CD14-positive monocyte (primary cell): Measurements from ENCODE around the gene IL34. TPM values are rescaled to one million over a fixed set of nuclear protein-coding genes. Genes with fewer than 3 reads are reported as not detected.

Experiments used
- DNase-seq, 3 donors: peaks; one replicate each; pipeline ENCODE4 v3.0.0-alpha.2; 2011 to 2022
- H2AFZ ChIP-seq: 2 replicates; pipeline ENCODE4 v1.6.0; 2012; ENCODE audit warnings: mild to moderate bottlenecking, low read depth, low read length, inconsistent platforms; ENCODE audit not compliant: insufficient read depth, poor library complexity, severe bottlenecking
- H3K27ac ChIP-seq, 2 donors: 1 replicate in 1 of 2; 2 replicates in 1 of 2; pipeline ENCODE4 v1.5.1; 2012 to 2013; ENCODE audit warnings: low read length in 2 of 2, control low read depth in 1 of 2, inconsistent platforms in 1 of 2, low read depth in 1 of 2, mild to moderate bottlenecking in 1 of 2
- H3K27me3 ChIP-seq, 2 donors: one replicate each; pipeline versions ENCODE4 v1.6.0 to v1.6.1; 2011 to 2013; ENCODE audit warnings: low read length in 2 of 2; ENCODE audit not compliant: control insufficient read depth in 2 of 2, insufficient read depth in 2 of 2
- H3K36me3 ChIP-seq, 2 donors: replicated peaks in 1 of 2; 1 replicate in 1 of 2; 2 replicates in 1 of 2; pipeline versions ENCODE4 v1.5.1 to v1.6.1; 2012 to 2013; ENCODE audit warnings: low read length in 2 of 2, control low read depth in 1 of 2, inconsistent platforms in 1 of 2, mild to moderate bottlenecking in 1 of 2; ENCODE audit not compliant: insufficient read depth in 2 of 2, control insufficient read depth in 1 of 2
- H3K4me1 ChIP-seq, 2 donors: 1 replicate in 1 of 2; 2 replicates in 1 of 2; pipeline versions ENCODE4 v1.5.1 to v1.6.1; 2012 to 2013; ENCODE audit warnings: low read length in 2 of 2, control low read depth in 1 of 2, inconsistent platforms in 1 of 2, mild to moderate bottlenecking in 1 of 2, moderate library complexity in 1 of 2; ENCODE audit not compliant: insufficient read depth in 2 of 2, control insufficient read depth in 1 of 2
- H3K4me2 ChIP-seq: replicated peaks from 2 replicates; pipeline ENCODE3; 2012; ENCODE audit warnings: low read length, moderate library complexity, mild to moderate bottlenecking; ENCODE audit not compliant: poor library complexity, severe bottlenecking; ENCODE audit errors: extremely low read depth
- H3K4me3 ChIP-seq, 3 experiments: fragments of 200-600 bp in 1 of 3; sonication (generic) in 1 of 3; replicated peaks in 1 of 3; 1 replicate in 2 of 3; 2 replicates in 1 of 3; pipeline ENCODE4 v1.5.1; 2011 to 2013; ENCODE audit warnings: low read length in 3 of 3, mild to moderate bottlenecking in 3 of 3, control low read depth in 2 of 3, low read depth in 2 of 3, inconsistent platforms in 1 of 3, moderate library complexity in 1 of 3
- H3K79me2 ChIP-seq: 2 replicates; pipeline ENCODE4 v1.6.0; 2012; ENCODE audit warnings: mild to moderate bottlenecking, control low read depth, inconsistent platforms, low read length, moderate library complexity; ENCODE audit not compliant: insufficient read depth
- H3K9ac ChIP-seq: 2 replicates; pipeline ENCODE4 v1.6.0; 2017; ENCODE audit warnings: low read length, mild to moderate bottlenecking; ENCODE audit not compliant: insufficient read depth, poor library complexity, severe bottlenecking
- H3K9me3 ChIP-seq, 2 donors: replicated peaks in 1 of 2; 1 replicate in 1 of 2; 2 replicates in 1 of 2; pipeline versions ENCODE4 v1.5.1 to v1.6.1; 2012 to 2013; ENCODE audit warnings: low read length in 2 of 2, control low read depth in 1 of 2; ENCODE audit not compliant: control insufficient read depth in 1 of 2, insufficient read depth in 1 of 2
- H4K20me1 ChIP-seq: 2 replicates; pipeline ENCODE4 v1.6.0; 2012; ENCODE audit warnings: mild to moderate bottlenecking, low read length, control low read depth, moderate library complexity; ENCODE audit not compliant: insufficient read depth
- H3K27ac Mint-ChIP-seq, 7 donors: one replicate each; pipeline ENCODE4 v1.8.0; 2020; ENCODE audit warnings: mild to moderate bottlenecking in 7 of 7, mixed read lengths in 7 of 7, moderate library complexity in 6 of 7, inconsistent platforms in 2 of 7
- H3K27me3 Mint-ChIP-seq, 3 donors: one replicate each; pipeline ENCODE4 v1.8.0; 2021 to 2022; ENCODE audit warnings: low read depth in 3 of 3, mild to moderate bottlenecking in 3 of 3, mixed read lengths in 3 of 3, moderate library complexity in 3 of 3, inconsistent platforms in 1 of 3
- H3K36me3 Mint-ChIP-seq, 2 donors: one replicate each; pipeline ENCODE4 v1.8.0; 2020; ENCODE audit warnings: mixed read lengths in 2 of 2, inconsistent platforms in 1 of 2, mild to moderate bottlenecking in 1 of 2
- H3K4me1 Mint-ChIP-seq: one replicate; pipeline ENCODE4 v1.8.0; 2020; ENCODE audit warnings: mild to moderate bottlenecking, mixed read lengths
- H3K4me3 Mint-ChIP-seq, 2 donors: one replicate each; pipeline ENCODE4 v1.8.0; 2020; ENCODE audit warnings: mild to moderate bottlenecking in 2 of 2, mixed read lengths in 2 of 2, moderate library complexity in 1 of 2
- H3K9me3 Mint-ChIP-seq, 7 donors: one replicate each; pipeline ENCODE4 v1.8.0; 2020 to 2022; ENCODE audit warnings: mixed read lengths in 7 of 7, mild to moderate bottlenecking in 6 of 7, moderate library complexity in 6 of 7, inconsistent platforms in 2 of 7
- CTCF ChIP-seq: fragments of 200-600 bp; IDR thresholded peaks from one replicate; pipeline ENCODE4 v1.8.0; 2022; ENCODE audit warnings: antibody characterized with exemption, mild to moderate bottlenecking
- WGBS: methylation state at CpG from one replicate; pipeline ENCODE4 v1.1.5; 2013; ENCODE audit warnings: missing lambda C conversion rate; ENCODE audit not compliant: insufficient coverage; 5-methylcytosine and 5-hydroxymethylcytosine counted together
- intact Hi-C, 2 donors: fragments of 100-400 bp; cut with micrococcal nuclease; formaldehyde crosslinking; loops; one replicate each; pipeline versions ENCODE4 v1.15.0 to v1.15.1; 2023
- polyA plus RNA-seq, 3 donors: library from polyadenylated mRNA; depleted of rRNA in 1 of 3; unstranded in 2 of 3; stranded (reverse) in 1 of 3; fragments of 300-500 nt in 2 of 3; fragments of >200 nt in 1 of 3; fragmentation: Illumina TruSeq in 2 of 3; gene quantifications; 1 replicate in 2 of 3; 2 replicates in 1 of 3; pipeline ENCODE4 v1.2.3, GENCODE V29; 2012 to 2021

Gene IL34
- polyA plus RNA-seq, 3 donors: not detected

- peaks cover 13% of the 10 kb centered on the region for H4K20me1 ChIP-seq
- no peak overlapping the region for H2AFZ ChIP-seq
- no peak for TF ChIP-seq CTCF
- Mint-ChIP-seq H3K27ac (peak overlapping the region in 1 of 7 donors; percentile 21), H3K27me3 (peaks cover 0 to 2% (median 0%) of the 10 kb centered on the region in 3 donors), H3K9me3 (no peaks in the 10 kb centered on the region), H3K4me1 (peaks cover 33% of the 10 kb centered on the region), H3K4me3 (no peak overlapping the region), H3K36me3 (peaks cover 18 to 38% of the 10 kb centered on the region in 2 donors)
- no peak for DNase-seq
- no peaks in the 10 kb centered on the region for H3K79me2 ChIP-seq
- H3K4me2 ChIP-seq: no peak overlapping the region
- H3K27ac ChIP-seq: no peak overlapping the region
- intact Hi-C loops: no loop called here
- H3K27me3 ChIP-seq: no peaks in the 10 kb centered on the region
- no peaks in the 10 kb centered on the region for H3K9me3 ChIP-seq
- no peak overlapping the region for H3K4me3 ChIP-seq
- H3K9ac ChIP-seq: no peak overlapping the region
- H3K4me1 ChIP-seq: peaks cover 13 to 15% of the 10 kb centered on the region in 2 donors
- 93% methylated on average over 8 of the region's 8 CpGs for WGBS
- peaks cover 20 to 30% of the 10 kb centered on the region in 2 donors for H3K36me3 ChIP-seq
These were observed 55.6 kb downstream of the IL34 start for GRCh38 chr16:70701998-70702397.

- WGBS: 63% methylated on average over 5 of the region's 8 CpGs
- H2AFZ ChIP-seq: no peak overlapping the region
- H3K27ac Mint-ChIP-seq: no peak overlapping the region
- H3K27me3 ChIP-seq: no peaks in the 10 kb centered on the region
- peaks cover 7 to 9% of the 10 kb centered on the region in 2 donors for H3K4me1 ChIP-seq
- peaks cover 13% of the 10 kb centered on the region for H4K20me1 ChIP-seq
- peaks cover 27% of the 10 kb centered on the region for H3K4me1 Mint-ChIP-seq
- H3K9me3 ChIP-seq: no peaks in the 10 kb centered on the region
- no peak for DNase-seq
- H3K4me3 ChIP-seq: no peak overlapping the region
- no peaks in the 10 kb centered on the region for H3K9me3 Mint-ChIP-seq
- H3K4me2 ChIP-seq: no peak overlapping the region
- no peak overlapping the region for H3K9ac ChIP-seq
- no peak overlapping the region for H3K27ac ChIP-seq
- H3K36me3 Mint-ChIP-seq: peaks cover 22 to 39% of the 10 kb centered on the region in 2 donors
- intact Hi-C loops: no loop called here
- no peak overlapping the region for H3K4me3 Mint-ChIP-seq
- no peaks in the 10 kb centered on the region for H3K79me2 ChIP-seq
- H3K27me3 Mint-ChIP-seq: peaks cover 0 to 2% (median 0%) of the 10 kb centered on the region in 3 donors
- TF ChIP-seq CTCF: no peak
- peaks cover 20 to 26% of the 10 kb centered on the region in 2 donors for H3K36me3 ChIP-seq
These were observed 56.3 kb downstream of the IL34 start for GRCh38 chr16:70702624-70703023.
